HG03039 (cell line): ENCODE measurements around the gene TMPRSS4.

ENCODE experiments used
- ATAC-seq: cut with Tn5 transposase; IDR thresholded peaks from one replicate; pipeline ENCODE4 v1.9.1; 2021; ENCODE audit warnings: mild to moderate bottlenecking, moderate library complexity; ENCODE audit not compliant: unreplicated experiment

The TMPRSS4 gene

DNA sequence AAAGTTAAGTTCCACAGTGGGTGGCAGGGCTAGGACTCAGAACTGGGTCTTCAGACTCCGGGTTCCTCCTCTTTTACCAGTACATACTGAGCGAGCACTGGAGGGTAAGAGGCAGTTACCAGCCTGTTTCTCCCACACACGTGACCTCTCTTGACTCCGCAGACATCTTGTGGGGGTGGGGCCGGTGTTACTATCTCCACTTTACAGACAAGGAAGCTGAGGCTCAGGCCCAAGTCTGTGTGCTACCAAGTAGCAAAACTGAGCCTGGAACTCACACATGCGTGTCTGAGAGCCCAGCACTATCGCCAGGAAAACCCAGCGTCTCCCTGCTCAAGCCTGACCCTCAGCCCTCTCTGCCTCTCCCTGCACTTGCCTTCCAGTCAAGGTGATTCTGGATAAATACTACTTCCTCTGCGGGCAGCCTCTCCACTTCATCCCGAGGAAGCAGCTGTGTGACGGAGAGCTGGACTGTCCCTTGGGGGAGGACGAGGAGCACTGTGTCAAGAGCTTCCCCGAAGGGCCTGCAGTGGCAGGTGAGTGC is 25.9 kb downstream of the TMPRSS4 start:
- no peak for ATAC-seq

GRCh38 chr11:118104491-118104890 is 27.6 kb downstream of the TMPRSS4 start:
- no peak for ATAC-seq

DNA sequence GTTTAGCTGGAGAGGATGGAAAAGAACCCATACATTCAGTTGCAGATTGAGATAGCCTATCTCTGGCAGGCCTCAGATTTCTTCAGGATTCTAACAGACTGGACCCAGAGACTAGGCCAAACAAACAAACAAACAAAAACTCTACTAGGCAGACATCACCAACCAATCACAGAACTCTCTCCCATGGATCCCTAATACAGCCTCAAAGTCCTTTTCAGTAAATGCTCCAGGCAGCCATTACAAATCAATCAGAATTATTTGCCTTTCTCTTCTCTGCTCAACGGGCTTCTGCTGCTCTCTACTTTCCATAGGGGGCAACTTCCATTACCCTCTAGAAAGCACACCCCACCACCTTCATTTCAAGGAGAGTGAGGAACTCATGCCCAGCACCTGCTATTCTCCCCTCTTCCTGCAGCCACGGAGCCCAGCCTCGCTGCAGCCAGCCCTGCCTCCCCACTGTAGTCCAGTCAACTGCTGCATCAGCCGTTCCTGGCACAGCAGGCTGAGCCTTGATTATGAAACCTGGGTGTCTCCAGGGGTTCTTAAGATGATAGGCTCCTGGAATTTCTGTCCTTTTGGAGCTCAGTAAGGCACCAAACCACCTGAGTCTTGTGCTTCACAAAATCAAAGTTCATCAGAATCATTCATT is 28.9 kb downstream of the TMPRSS4 start:
- no peak for ATAC-seq

DNA sequence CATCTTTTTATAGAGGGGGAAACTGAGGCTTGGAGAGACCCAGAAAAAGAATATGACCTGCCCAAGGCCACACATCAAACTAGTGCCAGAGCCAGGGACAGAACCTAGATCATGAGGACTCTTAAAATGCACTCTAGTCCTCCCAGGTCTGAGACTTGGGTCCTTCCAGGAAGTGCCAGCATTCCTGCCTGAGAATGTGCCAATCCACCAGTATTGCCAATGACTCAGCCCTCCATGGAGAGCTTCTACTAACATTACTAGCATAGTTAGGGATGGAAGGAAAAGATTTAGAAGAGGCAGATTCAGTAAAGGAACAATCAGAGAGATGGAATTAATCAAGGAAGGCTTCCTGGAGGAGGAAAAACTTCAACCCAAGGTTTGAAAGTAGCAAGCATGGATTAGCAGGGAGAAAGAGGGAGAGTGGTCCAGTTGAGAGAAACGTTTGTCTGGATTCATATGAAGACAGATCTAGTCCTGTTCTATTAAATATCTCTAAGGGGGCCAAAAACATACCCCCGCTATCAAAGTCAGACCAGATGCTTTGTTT is 30.0 kb downstream of the TMPRSS4 start:
- no peak for ATAC-seq

DNA sequence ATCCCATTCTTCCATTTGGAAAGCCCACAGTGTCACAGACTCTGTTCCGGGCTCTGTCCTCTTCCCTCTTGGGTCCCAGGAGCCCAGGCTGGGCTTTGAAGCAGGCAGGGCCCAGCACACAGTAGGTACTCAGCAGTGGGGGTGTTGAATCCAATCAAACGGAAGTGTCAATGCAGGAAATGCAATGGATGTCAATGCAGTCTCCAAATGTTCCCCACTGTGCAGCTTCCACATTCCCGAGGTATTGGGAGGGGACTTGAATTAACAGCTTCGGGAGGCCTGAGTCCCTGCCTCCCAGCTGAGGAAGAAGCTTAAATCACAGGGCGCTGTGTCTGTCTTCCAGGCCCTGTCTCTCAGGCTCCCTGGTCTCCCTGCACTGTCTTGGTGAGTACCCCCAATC is 31.6 kb downstream of the TMPRSS4 start:
- ATAC-seq, result no peak

DNA sequence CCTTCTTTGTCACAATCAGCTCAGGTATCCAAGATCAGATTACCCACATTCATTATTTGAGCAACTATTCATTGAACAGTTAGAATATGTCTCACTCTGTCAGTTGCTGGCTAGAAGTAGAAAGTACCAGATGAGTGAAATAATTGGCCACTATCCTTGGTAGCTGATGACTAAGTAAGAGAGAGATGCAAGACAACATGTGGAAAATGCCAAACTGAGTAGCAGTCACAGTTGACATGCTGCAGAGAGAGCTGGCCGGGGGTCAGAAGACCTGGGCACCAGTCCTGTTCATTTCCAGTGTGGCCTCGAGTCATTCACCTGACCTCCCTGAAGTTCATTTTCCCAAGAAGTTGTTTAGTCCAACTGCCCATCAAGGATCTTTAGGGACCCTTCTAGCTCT is 32.4 kb downstream of the TMPRSS4 start:
- ATAC-seq, result no peak

DNA sequence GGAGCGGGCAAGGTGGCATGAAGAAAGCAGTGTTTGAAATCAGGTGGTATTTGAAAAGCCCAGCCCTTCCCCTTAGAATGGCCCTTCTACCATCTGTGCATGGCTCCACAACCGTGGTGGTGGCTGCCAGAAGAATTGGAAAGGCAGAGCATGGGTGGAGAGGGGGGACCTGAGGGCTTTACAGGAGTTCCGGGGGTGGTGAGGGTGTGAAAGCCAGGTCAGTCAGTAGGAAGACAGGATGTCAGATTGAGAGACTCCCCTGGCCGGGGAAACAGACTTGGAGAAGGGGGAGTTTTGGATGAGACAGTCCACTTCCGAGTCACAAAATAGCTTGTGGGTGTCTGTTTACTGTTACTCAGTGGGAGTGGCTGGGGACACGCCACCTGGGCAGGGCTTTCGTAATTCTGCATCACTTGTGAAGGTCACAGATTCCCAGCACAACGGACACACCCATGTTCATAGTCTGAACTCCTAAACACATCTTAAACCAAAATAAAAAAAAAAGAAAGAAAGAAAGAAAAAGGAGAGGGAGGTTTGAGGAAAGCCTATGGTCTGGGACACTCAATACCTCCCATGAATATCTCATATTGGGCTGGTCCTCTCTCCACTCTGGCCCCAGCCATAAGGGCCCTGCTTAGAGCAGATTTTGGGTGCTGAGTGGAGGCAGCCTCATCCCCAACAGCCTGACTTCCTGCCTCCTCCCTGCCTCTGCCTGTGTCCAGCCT is 34.3 kb downstream of the TMPRSS4 start:
- no peak for ATAC-seq

DNA sequence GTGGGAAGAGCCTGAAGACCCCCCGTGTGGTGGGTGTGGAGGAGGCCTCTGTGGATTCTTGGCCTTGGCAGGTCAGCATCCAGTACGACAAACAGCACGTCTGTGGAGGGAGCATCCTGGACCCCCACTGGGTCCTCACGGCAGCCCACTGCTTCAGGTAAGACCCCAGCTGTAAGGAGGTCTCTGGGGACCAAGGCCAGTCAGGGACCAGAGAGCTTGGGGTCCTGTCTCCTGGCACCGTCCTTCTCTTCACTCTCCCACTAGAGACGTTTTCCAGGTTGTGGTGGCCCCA is 34.8 kb downstream of the TMPRSS4 start:
- ATAC-seq, result no peak

GRCh38 chr11:118112711-118113430 is 36.0 kb downstream of the TMPRSS4 start:
- no peak for ATAC-seq

DNA sequence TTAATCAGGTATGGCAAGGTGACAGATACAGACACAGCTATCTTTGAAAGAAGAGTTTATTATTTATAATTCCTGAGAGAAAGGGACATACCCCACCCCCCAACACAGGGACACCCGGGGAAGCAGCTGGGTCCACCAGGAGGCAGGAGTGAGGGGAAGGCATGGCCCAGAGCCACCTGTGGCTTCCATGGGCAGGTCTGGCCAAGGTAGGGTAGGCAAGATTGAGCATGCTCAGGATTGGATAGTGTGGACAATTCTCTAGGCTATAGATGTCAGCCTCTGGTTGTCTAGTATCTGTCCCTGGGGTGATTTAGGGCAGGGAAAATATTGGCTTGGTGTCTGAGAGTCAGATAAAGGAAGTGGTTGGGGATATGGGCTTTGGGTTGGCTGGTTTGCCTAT is 37.4 kb downstream of the TMPRSS4 start:
- no peak for ATAC-seq

DNA sequence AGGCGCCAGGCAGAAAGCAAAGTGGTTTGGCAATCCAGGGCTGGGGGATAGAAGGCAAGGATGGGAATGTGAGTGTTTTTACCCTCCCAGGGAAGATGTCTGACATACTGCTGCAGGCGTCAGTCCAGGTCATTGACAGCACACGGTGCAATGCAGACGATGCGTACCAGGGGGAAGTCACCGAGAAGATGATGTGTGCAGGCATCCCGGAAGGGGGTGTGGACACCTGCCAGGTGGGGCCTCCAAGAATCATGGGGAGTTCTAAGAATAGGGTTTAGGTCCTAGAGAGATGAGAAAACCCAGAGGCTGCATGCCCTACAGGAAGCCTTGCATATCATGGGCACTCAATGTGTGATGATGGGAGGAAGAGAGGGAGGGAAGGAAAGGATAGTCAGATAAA is 38.2 kb downstream of the TMPRSS4 start:
- ATAC-seq, result no peak

GRCh38 chr11:118117790-118118601 is 41.1 kb downstream of the TMPRSS4 start:
- ATAC-seq, result no peak

DNA sequence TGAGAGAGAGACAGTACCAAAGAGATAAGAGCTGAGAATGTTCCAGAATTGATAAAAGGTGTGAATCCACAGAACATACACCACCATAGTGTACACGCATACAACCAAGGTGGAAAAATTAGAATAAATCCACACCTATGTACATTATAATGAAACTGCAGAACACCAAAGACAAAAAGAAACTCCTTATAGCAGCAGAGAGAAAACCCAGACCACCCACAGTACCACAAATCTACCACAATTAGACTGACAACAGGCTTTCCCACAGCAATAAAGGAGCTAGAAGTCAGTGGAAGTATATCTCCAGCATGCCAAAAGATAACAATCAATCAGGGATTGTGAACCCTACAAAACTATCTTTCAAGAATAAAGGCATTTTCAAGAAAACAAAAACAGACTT is 43.9 kb downstream of the TMPRSS4 start:
- ATAC-seq, result no peak

GRCh38 chr11:118124929-118125535 is 48.2 kb downstream of the TMPRSS4 start:
- ATAC-seq, result no peak

DNA sequence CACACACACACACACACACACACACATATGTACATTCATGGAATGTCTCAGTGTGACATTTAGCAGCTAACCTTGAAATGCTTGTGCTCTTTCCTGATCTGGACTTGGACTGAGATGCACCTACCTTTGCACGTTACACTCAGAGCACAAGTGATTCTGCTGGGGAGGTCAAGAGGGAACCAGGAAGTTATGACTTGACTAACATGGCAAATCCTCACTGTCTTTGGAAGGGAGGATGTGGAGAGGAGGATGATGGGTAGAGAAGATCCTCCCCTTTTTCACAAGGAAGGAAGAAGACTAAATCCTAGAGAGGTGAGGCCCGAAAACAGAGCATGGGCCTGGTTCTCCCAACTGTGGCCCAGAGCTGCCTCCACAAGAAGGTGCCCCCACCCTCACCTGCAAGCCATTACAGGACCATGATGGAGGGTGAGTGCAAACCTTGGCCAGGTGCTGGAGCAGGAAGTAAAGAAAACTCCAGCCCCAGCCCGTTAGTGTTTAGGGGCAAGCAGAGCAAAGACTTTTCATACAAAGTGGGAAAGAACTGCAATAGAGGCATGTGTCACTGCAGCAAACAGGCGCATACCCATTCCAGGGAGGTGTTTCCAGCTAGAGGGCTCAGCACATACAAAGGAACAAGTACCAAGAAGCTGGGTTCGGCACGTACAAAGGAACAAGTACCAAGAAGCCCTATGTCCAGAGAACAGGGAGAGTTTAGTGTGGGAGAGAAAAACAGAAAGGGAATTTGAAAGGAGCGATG is 49.4 kb downstream of the TMPRSS4 start:
- ATAC-seq, result no peak

DNA sequence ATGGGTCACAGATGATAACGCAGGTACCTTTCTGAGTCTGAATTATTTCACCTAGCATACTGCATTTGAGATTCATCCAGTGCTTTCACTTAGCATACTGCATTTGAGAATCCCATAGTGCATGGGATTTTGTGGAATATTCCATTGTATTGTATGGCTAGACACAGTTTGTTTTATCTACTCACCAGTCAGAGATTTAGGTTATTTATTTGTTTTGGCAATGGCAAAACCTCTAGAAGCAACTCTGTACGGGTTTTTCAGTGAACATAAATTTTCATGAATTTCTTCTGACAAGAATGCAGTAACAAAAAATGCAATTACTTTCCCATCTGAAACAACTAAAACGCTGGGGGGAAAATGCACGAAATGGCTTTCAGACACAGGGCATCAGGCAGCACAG is 51.4 kb downstream of the TMPRSS4 start:
- no peak for ATAC-seq

- ATAC-seq, result no peak
Measured at GRCh38 chr11:118128721-118129470, 52.0 kb downstream of the TMPRSS4 start.

- ATAC-seq, result no peak
Measured at GRCh38 chr11:118129471-118130172, 52.7 kb downstream of the TMPRSS4 start.
